ENCODE data around the gene MYO5B.

DNA sequence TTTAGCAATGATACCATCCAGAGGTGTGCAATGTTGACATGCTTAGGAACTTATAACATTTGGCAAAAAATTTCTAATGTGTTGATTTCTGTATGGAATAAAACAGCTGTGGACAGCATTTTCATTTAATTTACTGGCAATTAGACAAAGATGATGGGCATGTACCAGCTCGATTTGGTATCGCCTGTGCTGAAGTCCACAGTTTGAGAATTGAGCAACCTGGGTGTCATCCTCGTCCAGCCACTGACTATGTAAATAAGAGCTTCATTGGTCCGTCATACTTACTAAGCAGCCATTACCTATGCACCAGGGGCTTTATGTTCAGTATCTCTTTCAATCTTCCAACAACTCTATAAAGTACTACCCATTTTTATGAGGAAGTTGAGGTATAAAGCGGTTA lies 357.1 kb downstream of the MYO5B start:
- TF ChIP-seq, protein P1, sequence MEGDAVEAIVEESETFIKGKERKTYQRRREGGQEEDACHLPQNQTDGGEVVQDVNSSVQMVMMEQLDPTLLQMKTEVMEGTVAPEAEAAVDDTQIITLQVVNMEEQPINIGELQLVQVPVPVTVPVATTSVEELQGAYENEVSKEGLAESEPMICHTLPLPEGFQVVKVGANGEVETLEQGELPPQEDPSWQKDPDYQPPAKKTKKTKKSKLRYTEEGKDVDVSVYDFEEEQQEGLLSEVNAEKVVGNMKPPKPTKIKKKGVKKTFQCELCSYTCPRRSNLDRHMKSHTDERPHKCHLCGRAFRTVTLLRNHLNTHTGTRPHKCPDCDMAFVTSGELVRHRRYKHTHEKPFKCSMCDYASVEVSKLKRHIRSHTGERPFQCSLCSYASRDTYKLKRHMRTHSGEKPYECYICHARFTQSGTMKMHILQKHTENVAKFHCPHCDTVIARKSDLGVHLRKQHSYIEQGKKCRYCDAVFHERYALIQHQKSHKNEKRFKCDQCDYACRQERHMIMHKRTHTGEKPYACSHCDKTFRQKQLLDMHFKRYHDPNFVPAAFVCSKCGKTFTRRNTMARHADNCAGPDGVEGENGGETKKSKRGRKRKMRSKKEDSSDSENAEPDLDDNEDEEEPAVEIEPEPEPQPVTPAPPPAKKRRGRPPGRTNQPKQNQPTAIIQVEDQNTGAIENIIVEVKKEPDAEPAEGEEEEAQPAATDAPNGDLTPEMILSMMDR (conservative IDR thresholded peaks at IDR 0.05): no peak
- TF ChIP-seq ZFX (IDR thresholded peaks at IDR 0.05): no peak
